SK-N-SH treated with all-trans-retinoic acid at 6 μM for 48 hours (cell line): ENCODE data around the gene RCOR1.

Experiments used
- ATAC-seq: fragments of 200-7000 bp; cut with Tn5 transposase; 3 replicates; pipeline ENCODE4 v1.9.1; 2020; ENCODE audit warnings: mild to moderate bottlenecking, moderate library complexity
- ARNTL ChIP-seq: fragments of 450-650 bp; formaldehyde crosslinking; IDR thresholded peaks from 2 replicates; pipeline ENCODE4 v1.5.0; 2020; ENCODE audit warnings: low read depth, mild to moderate bottlenecking, moderate library complexity, borderline replicate concordance
- BACH2 ChIP-seq: fragments of 250-450 bp; sonication (Bioruptor Pico); IDR thresholded peaks from 2 replicates; pipeline ENCODE4 v1.9.0; 2021; ENCODE audit warnings: mild to moderate bottlenecking, borderline replicate concordance
- CSDC2 ChIP-seq: fragments of 250-450 bp; sonication (Bioruptor Pico); IDR thresholded peaks from 2 replicates; pipeline ENCODE4 v1.5.0; 2020; ENCODE audit warnings: mild to moderate bottlenecking, moderate library complexity
- CSRNP3 ChIP-seq: fragments of 250-450 bp; sonication (Bioruptor Pico); IDR thresholded peaks from 2 replicates; pipeline ENCODE4 v1.5.1; 2021; ENCODE audit warnings: mild to moderate bottlenecking, moderate library complexity
- GLIS3 ChIP-seq: fragments of 250-450 bp; sonication (Bioruptor Pico); IDR thresholded peaks from 2 replicates; pipeline ENCODE4 v1.5.0; 2020; ENCODE audit warnings: mild to moderate bottlenecking, moderate library complexity
- ISL1 ChIP-seq: fragments of 250-450 bp; sonication (Bioruptor Pico); IDR thresholded peaks from 2 replicates; pipeline ENCODE4 v2.1.2; 2022; ENCODE audit warnings: mild to moderate bottlenecking, moderate library complexity
- OSR1 ChIP-seq: fragments of 250-450 bp; sonication (Bioruptor Pico); IDR thresholded peaks from 2 replicates; pipeline ENCODE4 v1.8.0; 2022; ENCODE audit warnings: moderate library complexity, mild to moderate bottlenecking, inconsistent platforms
- POU6F1 ChIP-seq: fragments of 250-450 bp; sonication (Bioruptor Pico); IDR thresholded peaks from 2 replicates; pipeline ENCODE4 v1.8.0; 2021; ENCODE audit warnings: low read depth, mild to moderate bottlenecking, moderate library complexity, borderline replicate concordance
- PPARA ChIP-seq: fragments of 250-450 bp; sonication (Bioruptor Pico); IDR thresholded peaks from 2 replicates; pipeline ENCODE4 v1.5.0; 2020; ENCODE audit warnings: mild to moderate bottlenecking, borderline replicate concordance
- RARB ChIP-seq: fragments of 250-450 bp; sonication (Bioruptor Pico); IDR thresholded peaks from 2 replicates; pipeline ENCODE4 v1.8.0; 2021; ENCODE audit warnings: mild to moderate bottlenecking, moderate library complexity
- SNAI2 ChIP-seq: fragments of 250-450 bp; sonication (Bioruptor Pico); IDR thresholded peaks from 2 replicates; pipeline ENCODE4 v1.5.0; 2020; ENCODE audit warnings: mild to moderate bottlenecking, moderate library complexity
- TOX ChIP-seq: fragments of 250-450 bp; sonication (Bioruptor Pico); IDR thresholded peaks from 2 replicates; pipeline ENCODE4 v1.8.0; 2021; ENCODE audit warnings: mild to moderate bottlenecking, moderate library complexity, borderline replicate concordance
- TSHZ2 ChIP-seq: fragments of 250-450 bp; sonication (Bioruptor Pico); IDR thresholded peaks from 2 replicates; pipeline ENCODE4 v1.5.0; 2020; ENCODE audit warnings: mild to moderate bottlenecking, moderate library complexity
- ZC3H10 ChIP-seq: fragments of 250-450 bp; sonication (Bioruptor Pico); IDR thresholded peaks from 2 replicates; pipeline ENCODE4 v1.5.1; 2021; ENCODE audit warnings: mild to moderate bottlenecking, moderate library complexity
- ZFP3 ChIP-seq: fragments of 250-450 bp; sonication (Bioruptor Pico); IDR thresholded peaks from 2 replicates; pipeline ENCODE4 v1.5.0; 2020; ENCODE audit warnings: mild to moderate bottlenecking, moderate library complexity
- ZNF565 ChIP-seq: fragments of 450-650 bp; formaldehyde crosslinking; conservative IDR thresholded peaks from 2 replicates; pipeline ENCODE4 v1.5.0; 2020; ENCODE audit warnings: low read depth, mild to moderate bottlenecking, moderate library complexity
- ZNF70 ChIP-seq: fragments of 450-650 bp; formaldehyde crosslinking; IDR thresholded peaks from 2 replicates; pipeline ENCODE4 v1.5.0; 2020; ENCODE audit warnings: mild to moderate bottlenecking, moderate library complexity
- ZNF8 ChIP-seq: fragments of 450-650 bp; formaldehyde crosslinking; IDR thresholded peaks from 2 replicates; pipeline ENCODE4 v1.5.0; 2020; ENCODE audit warnings: mild to moderate bottlenecking, moderate library complexity
- TF ChIP-seq, protein P1 (sequence below): fragments of 250-450 bp; sonication (Bioruptor Pico); IDR thresholded peaks from 2 replicates; pipeline ENCODE4 v1.5.1; 2020; ENCODE audit warnings: low read depth, mild to moderate bottlenecking, moderate library complexity
- TF ChIP-seq, protein P2 (sequence below): fragments of 250-450 bp; sonication (Bioruptor Pico); IDR thresholded peaks from 2 replicates; pipeline ENCODE4 v1.8.0; 2020; ENCODE audit warnings: mild to moderate bottlenecking, moderate library complexity, borderline replicate concordance

The RCOR1 gene

GRCh38 chr14:102671410-102671809, 79.0 kb downstream of the RCOR1 start:
- no peak for ATAC-seq
- TF ChIP-seq OSR1 = no peak
- no peak for TF ChIP-seq TSHZ2 (CRISPR knock-in tag)
- no peak for TF ChIP-seq CSRNP3 (CRISPR knock-in tag)
- TF ChIP-seq TOX (CRISPR knock-in tag) = no peak
- no peak for TF ChIP-seq GLIS3 (CRISPR knock-in tag)

GRCh38 chr14:102672410-102672960, 80.0 kb downstream of the RCOR1 start:
- TF ChIP-seq ZNF8 = no peak
- TF ChIP-seq ZFP3 (CRISPR knock-in tag) = no peak
- no peak for TF ChIP-seq TOX (CRISPR knock-in tag)
- TF ChIP-seq, protein P1, sequence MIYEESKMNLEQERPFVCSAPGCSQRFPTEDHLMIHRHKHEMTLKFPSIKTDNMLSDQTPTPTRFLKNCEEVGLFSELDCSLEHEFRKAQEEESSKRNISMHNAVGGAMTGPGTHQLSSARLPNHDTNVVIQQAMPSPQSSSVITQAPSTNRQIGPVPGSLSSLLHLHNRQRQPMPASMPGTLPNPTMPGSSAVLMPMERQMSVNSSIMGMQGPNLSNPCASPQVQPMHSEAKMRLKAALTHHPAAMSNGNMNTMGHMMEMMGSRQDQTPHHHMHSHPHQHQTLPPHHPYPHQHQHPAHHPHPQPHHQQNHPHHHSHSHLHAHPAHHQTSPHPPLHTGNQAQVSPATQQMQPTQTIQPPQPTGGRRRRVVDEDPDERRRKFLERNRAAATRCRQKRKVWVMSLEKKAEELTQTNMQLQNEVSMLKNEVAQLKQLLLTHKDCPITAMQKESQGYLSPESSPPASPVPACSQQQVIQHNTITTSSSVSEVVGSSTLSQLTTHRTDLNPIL (CRISPR knock-in tag) = no peak
- TF ChIP-seq PPARA = no peak
- TF ChIP-seq GLIS3 (CRISPR knock-in tag) = no peak
- no peak for TF ChIP-seq SNAI2 (CRISPR knock-in tag)
- no peak for TF ChIP-seq ZNF70
- no peak for ATAC-seq

- ATAC-seq = no peak
Measured at GRCh38 chr14:102675396-102675795, 82.9 kb downstream of the RCOR1 start.

GRCh38 chr14:102678394-102678793, 85.9 kb downstream of the RCOR1 start:
- ATAC-seq = no peak
- TF ChIP-seq OSR1 = no peak
- no peak for TF ChIP-seq ARNTL (CRISPR knock-in tag)
- no peak for TF ChIP-seq ZNF8

More at GRCh38 chr14:102675396-102675795, 82.9 kb downstream of the RCOR1 start:
- TF ChIP-seq ZNF8 = no peak
- TF ChIP-seq RARB = no peak

GRCh38 chr14:102683399-102684297, 91.2 kb downstream of the RCOR1 start:
- TF ChIP-seq CSRNP3 (CRISPR knock-in tag) (no peak), BACH2 (CRISPR knock-in tag) (no peak), RARB (no peak), SNAI2 (CRISPR knock-in tag) (no peak), ISL1 (CRISPR knock-in tag) (no peak), TOX (CRISPR knock-in tag) (no peak), ZFP3 (CRISPR knock-in tag) (no peak), ZNF565 (CRISPR knock-in tag) (no peak), OSR1 (no peak), POU6F1 (no peak), PPARA (no peak), CSDC2 (CRISPR knock-in tag) (no peak), ZC3H10 (CRISPR knock-in tag) (no peak), ARNTL (CRISPR knock-in tag) (no peak), ZNF70 (no peak)
- TF ChIP-seq, protein P2, sequence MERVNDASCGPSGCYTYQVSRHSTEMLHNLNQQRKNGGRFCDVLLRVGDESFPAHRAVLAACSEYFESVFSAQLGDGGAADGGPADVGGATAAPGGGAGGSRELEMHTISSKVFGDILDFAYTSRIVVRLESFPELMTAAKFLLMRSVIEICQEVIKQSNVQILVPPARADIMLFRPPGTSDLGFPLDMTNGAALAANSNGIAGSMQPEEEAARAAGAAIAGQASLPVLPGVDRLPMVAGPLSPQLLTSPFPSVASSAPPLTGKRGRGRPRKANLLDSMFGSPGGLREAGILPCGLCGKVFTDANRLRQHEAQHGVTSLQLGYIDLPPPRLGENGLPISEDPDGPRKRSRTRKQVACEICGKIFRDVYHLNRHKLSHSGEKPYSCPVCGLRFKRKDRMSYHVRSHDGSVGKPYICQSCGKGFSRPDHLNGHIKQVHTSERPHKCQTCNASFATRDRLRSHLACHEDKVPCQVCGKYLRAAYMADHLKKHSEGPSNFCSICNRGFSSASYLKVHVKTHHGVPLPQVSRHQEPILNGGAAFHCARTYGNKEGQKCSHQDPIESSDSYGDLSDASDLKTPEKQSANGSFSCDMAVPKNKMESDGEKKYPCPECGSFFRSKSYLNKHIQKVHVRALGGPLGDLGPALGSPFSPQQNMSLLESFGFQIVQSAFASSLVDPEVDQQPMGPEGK = no peak
- no peak for ATAC-seq
